ENCODE measurements around the gene CD248.
A peak's percentile ranks its signal among the peaks of the same experiment; 100 is the strongest.

The CD248 gene

DNA sequence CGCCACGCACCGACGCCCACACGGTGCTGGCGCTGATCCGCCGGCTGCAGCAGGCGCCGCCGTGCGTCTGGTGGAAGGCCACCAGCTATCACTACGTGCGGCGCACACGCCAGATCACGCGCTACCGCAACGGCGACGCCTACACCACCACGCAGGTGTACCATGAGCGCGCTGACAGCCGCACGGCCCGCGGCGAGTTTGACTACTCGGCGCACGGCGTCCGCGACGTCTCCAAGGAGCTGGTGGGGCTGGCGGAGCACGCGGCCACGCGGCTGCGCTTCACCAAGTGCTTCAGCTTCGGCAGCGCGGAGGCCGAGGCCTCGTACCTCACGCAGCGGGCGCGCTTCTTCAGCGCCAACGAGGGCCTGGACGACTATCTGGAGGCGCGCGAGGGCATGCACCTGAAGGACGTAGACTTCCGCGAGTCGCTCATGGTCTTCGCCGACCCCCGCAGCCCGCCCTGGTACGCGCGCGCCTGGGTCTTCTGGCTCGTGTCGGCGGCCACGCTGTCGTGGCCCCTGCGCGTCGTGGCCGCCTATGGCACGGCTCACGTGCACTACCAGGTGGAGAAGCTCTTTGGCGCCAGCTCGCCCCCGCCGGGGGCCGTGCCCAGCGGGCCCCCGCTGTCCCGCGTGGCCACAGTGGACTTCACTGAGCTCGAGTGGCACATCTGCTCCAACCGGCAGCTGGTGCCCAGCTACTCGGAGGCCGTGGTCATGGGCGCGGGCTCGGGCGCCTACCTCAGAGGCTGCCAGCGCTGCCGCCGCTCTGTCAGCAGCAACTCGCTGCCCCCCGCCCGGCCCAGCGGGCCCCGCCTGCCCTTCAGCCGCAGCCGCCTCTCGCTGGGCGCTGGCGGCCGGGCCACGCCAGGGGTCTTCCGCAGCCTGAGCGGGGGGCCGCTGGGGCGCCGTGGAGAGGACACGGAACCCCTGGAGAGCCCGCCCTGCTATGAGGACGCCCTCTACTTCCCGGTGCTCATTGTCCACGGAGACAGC is 21.9 kb downstream of the CD248 start:
- peaks cover 19% of the 10 kb centered on the region for H3K27me3 Mint-ChIP-seq
- H3K9me3 Mint-ChIP-seq, result no peaks in the 10 kb centered on the region
- no peak overlapping the region for H3K27ac Mint-ChIP-seq
- no peaks in the 10 kb centered on the region for H3K36me3 Mint-ChIP-seq (ENCODE audit: low read depth)
- DNase-seq (no peak), ATAC-seq (no peak)
- peaks cover 16% of the 10 kb centered on the region for H3K4me1 Mint-ChIP-seq
- H3K4me3 Mint-ChIP-seq, result no peak overlapping the region

DNA sequence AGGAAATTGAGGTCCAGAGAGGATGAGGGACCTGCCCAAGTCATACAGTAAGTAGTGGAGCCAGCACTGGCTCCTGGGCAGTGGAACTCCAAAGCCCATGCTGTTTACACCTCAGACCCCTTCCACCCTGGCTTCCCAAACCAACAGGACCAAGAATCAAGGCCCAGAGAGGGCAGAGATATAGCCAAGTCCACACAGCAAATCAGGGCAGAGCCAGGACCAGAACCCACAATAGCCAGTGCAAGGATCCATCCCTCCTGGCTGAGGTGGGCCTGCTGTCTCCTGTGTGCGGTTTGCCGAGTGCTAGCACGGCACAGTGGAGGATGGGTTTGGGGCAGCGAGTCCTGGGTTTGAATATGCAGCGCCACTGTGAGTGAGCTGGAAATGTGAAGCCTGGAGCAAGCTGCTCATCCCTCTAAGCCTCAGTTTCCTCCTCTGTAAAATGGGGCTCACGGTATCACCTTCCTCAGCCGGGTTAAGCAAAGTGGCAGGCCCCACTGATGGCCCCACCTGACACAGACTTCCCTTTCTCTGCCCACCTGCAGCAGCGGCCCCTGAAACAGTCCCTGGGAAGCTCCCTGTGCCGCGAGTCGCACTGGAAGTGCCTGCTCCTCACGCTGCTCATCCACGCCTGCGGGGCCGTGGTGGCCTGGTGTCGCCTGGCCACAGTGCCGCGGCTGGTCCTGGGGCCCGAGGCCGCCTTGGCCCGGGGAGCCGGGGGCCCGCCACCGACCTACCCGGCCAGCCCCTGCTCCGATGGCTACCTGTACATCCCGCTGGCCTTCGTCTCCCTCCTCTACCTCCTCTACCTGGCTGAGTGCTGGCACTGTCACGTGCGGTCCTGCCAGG is 22.8 kb downstream of the CD248 start:
- DNase-seq, result no peak
- H3K4me1 Mint-ChIP-seq, result peaks cover 25% of the 10 kb centered on the region

DNA sequence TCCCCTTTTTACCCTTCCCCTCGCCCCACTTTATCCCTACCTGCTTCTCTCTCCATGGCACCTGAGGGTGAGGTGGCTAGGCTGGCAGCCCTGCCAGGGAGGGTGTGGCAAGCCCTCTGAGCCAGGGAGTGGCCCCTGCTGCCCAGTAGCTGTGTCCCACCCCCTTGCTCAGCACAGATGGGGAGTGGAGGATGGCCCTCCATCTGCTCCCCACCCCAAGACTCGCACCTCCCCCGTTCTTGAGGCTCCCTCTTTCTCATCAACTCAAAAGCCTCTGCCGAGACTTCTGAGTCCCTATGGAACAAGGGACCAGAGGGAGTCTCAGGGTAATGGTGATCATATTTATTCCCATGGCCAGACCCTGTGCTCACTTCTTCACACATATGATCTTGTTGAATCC is 23.5 kb downstream of the CD248 start:
- H3K4me3 Mint-ChIP-seq, result no peak overlapping the region
- H3K27me3 Mint-ChIP-seq, result peaks cover 19% of the 10 kb centered on the region
- no peaks in the 10 kb centered on the region for H3K36me3 Mint-ChIP-seq (ENCODE audit: low read depth)
- no peak for DNase-seq
- peaks cover 26% of the 10 kb centered on the region for H3K4me1 Mint-ChIP-seq
- no peaks in the 10 kb centered on the region for H3K9me3 Mint-ChIP-seq
- ATAC-seq, result no peak
- H3K27ac Mint-ChIP-seq, result no peak overlapping the region

More for the DNA sequence above, 22.8 kb downstream of the CD248 start:
- no peak for ATAC-seq
- Mint-ChIP-seq H3K9me3 (no peaks in the 10 kb centered on the region), H3K27me3 (peaks cover 19% of the 10 kb centered on the region), H3K36me3 (ENCODE audit: low read depth) (no peaks in the 10 kb centered on the region), H3K27ac (no peak overlapping the region), H3K4me3 (no peak overlapping the region)

DNA sequence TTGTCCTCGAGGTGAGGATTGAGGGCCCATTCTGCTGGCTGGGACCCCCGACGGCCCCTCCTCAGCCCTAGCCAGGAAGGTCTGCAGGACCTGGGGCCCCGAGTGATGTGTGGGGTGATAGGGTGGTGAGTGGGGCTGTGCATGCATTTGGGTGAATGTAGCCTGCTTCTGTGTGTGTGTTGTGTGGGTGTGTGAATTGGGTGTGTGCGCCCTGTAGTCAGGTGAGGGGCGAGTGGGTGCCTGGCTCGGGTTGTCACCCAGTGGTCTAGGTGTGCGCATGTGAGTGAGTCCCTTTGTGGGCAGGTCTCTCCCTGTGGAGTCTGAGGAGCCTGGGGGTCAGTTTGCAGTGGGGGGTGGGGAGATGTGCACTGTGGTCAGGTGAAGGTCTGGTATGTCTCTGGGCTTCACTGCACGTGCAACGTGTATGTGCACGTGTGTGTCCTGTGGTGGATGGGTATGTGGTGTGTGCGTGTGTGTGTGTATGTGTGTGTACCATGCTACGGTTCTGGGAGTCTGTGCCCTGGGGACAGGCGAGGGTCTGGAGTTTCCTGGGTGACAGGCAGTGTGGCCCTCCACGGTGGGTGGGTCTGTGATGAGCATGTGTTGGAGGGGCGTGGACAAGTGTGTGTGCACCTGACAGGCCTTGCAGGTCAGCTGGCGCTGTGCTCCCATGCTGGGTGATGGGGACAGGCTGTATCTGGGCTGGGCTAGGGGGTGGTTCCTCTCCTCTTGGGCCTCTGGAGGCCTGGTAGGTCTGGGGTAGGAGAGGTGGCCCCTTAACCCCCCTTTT is 24.1 kb downstream of the CD248 start:
- Mint-ChIP-seq H3K27me3 (peaks cover 19% of the 10 kb centered on the region), H3K4me1 (peaks cover 30% of the 10 kb centered on the region), H3K4me3 (peak overlapping the region; percentile 9), H3K9me3 (no peaks in the 10 kb centered on the region), H3K27ac (peak overlapping the region; percentile 12), H3K36me3 (ENCODE audit: low read depth) (no peaks in the 10 kb centered on the region)
- DNase-seq (no peak), ATAC-seq (no peak)

DNA sequence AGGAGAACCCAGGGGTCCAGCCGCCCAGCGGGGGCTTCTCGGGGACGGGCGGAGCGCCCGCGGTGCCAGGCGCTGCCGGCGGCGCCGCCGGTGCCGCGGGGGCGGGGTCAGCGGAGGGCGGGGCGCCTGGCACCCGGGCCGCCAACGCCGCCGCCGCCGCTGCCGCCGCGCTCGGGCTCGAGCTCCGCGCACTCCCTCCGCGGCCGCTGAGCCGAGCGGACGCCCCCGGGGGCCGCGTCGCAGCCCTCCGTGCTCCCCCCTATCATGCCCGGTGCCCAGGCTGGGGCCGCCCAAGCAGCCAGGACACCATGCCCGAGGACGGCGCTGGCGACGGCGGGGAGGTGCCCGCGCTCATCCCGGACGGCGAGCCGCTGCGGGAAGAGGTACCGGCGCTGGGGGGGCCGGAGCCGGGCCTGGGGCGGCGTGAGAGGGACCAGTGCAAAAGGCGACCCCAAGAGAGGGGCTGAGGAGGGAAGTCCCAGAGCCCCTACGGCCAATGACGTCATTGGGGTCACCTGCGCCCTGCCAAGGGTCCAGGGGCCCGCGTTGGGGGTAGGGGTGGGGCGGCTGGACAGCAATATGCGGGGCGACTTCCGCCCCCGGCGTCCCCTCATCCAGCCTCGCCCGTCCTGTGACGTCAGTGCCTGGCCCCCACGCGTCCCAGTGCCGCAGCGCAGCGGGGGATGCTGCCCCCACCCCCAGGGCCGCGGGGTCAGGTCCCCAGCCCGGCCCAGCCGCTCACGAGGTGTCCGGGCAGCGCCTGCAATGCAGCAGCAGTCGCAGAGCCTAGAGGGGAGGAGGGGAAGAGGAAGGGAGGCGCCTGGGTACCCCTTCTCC is 24.9 kb downstream of the CD248 start, which contains the start of gene TMEM151A:
TMEM151A (plus strand) TSS at position 189 of the 837 bp plus-strand sequence; CDS start at position 309, 120 bp downstream.
- ATAC-seq (no peak), DNase-seq (no peak)
- Mint-ChIP-seq H3K27me3 (peaks cover 19% of the 10 kb centered on the region), H3K9me3 (no peaks in the 10 kb centered on the region), H3K27ac (peak within 1 kb of the TSS; percentile 12), H3K4me1 (peaks cover 36% of the 10 kb centered on the region), H3K4me3 (peak within 1 kb of the TSS; percentile 94), H3K36me3 (ENCODE audit: low read depth) (no peaks in the 10 kb centered on the region)

DNA sequence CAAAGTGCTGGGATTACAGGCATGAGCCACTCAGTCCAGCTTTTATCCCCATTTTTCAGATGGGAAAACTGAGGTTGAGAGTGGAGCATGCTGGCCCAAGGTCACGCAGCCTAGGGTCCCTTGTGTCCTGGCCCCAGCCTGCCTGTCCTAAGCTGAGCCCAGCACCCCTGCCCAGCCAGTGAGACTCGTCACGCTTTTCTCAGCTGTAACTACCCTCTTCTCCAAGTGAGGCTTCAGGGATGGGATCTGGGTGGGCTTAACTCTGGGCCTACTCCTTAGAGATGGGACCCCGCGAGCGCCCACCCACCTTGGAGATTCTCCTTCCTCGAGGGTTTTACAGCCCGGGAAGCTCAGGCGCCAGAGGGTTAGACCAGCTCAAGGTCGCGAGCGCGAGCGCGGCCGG is 25.5 kb downstream of the CD248 start:
- peaks cover 39% of the 10 kb centered on the region for H3K4me1 Mint-ChIP-seq
- H3K27ac Mint-ChIP-seq, result no peak overlapping the region
- no peaks in the 10 kb centered on the region for H3K9me3 Mint-ChIP-seq
- H3K27me3 Mint-ChIP-seq, result peaks cover 19% of the 10 kb centered on the region
- no peak for DNase-seq
- no peaks in the 10 kb centered on the region for H3K36me3 Mint-ChIP-seq (ENCODE audit: low read depth)
- peak overlapping the region; percentile 94 for H3K4me3 Mint-ChIP-seq
- ATAC-seq, result no peak

DNA sequence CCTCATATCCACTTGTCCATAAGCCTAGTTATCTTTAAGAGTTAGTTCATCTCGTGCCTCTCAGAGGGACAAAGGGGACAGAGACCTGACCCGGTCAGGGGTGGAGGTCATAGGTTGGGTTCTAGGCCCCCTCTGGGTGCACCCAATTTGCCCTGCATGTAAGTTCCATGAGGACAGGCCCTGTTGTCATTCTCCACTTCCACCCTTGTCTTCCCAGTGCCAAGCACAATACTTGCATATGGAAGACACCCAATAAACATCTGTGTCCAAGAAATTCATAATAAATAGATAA is 26.6 kb downstream of the CD248 start:
- ATAC-seq (no peak), DNase-seq (no peak)
- H3K9me3 Mint-ChIP-seq, result no peaks in the 10 kb centered on the region
- peaks cover 39% of the 10 kb centered on the region for H3K4me1 Mint-ChIP-seq
- no peak overlapping the region for H3K27ac Mint-ChIP-seq
- peaks cover 19% of the 10 kb centered on the region for H3K27me3 Mint-ChIP-seq
- H3K36me3 Mint-ChIP-seq (ENCODE audit: low read depth), result no peaks in the 10 kb centered on the region
- peak overlapping the region; percentile 94 for H3K4me3 Mint-ChIP-seq

DNA sequence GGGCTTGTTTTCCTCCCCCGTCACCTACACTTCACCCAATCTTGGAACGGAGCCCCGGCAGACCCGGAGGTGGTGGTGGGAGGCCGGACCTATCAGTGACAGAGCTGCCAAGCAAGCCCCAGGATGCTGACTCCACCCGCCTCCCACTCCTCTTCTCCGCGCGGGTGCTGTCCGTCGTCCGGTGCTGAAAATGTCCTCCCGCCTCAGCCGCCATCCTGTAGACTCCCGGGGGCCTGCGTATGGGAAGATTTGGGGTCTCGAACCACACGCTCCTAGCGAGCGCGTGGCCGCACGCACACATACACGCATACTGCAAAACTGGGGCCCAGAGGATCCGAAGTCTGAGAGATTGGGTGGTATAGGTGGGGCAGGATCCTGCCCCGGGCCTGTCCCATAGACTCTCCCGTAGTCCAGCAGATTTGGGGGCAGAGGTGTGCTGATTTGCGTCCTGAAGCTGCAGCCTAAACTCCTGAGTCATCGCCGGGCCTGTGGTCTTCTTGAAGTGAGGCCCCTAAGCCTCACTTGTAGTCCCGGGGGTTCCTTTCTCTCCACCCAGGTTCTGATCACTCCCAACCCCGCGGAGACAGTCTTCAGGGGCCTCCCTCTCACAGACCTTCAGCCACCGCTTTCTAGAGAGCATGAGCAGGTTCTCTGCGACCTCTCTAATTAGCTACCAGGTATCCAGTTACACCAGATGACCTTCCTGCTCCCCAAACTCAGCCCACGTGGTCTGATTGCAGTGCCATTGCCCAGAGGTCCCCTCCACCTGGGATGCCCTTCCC is 27.1 kb downstream of the CD248 start:
- no peaks in the 10 kb centered on the region for H3K9me3 Mint-ChIP-seq
- peak; percentile 71 for ATAC-seq
- H3K36me3 Mint-ChIP-seq (ENCODE audit: low read depth), result no peaks in the 10 kb centered on the region
- peak overlapping the region; percentile 94 for H3K27ac Mint-ChIP-seq
- H3K27me3 Mint-ChIP-seq, result peaks cover 19% of the 10 kb centered on the region
- DNase-seq, result peak; percentile 86
- H3K4me1 Mint-ChIP-seq, result peaks cover 39% of the 10 kb centered on the region
- H3K4me3 Mint-ChIP-seq, result peak overlapping the region; percentile 94

DNA sequence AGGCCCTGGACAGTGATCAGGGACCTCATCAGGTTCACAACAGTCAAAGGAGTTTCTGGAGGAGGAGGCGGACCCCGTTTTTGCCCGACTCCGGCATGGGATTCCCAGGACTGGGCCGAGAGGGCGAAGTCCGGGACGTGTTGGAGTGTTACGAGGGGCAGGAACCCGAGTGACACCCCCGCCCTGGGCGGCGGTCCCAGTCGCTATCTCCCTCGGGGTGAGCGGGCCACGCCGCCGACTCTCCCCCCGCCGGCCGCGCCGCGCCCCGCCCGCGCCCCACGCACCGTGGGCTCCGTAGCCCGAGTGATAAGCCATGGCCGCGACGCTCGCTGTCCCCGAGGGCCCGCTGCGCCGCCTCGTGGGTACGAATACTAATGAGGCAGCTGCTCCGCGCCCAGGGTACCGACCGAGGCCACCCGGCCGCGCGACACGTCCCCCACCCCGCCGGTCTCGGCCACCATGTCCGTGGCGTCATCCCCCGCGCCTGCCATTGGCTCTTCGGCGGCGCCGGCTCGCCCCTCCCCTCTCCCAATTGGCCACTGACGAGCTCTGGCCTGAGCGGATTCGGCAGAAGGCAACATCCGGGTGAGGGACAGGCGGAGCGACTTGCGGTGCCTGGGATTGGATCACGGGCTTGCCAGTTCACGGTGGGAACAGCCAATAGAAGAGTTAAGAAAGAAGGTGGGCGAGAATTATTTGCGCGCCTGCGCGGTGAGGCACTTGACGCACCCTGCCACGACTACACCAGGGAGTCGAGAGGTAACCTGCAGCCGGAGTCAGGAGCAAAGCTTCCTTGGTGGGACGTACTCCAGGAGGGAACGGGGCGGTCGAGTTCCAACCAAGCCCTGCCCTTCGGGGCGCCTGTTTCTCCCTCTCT is 27.9 kb downstream of the CD248 start, which contains the start of gene YIF1A:
YIF1A (minus strand) TSS at position 473 of the 877 bp plus-strand sequence; CDS start at position 315, 158 bp downstream.
- ATAC-seq, result peak; percentile 96
- Mint-ChIP-seq H3K4me1 (peaks cover 39% of the 10 kb centered on the region), H3K4me3 (peak within 1 kb of the TSS; percentile 94), H3K9me3 (no peaks in the 10 kb centered on the region), H3K27me3 (peaks cover 19% of the 10 kb centered on the region), H3K27ac (peak within 1 kb of the TSS; percentile 94), H3K36me3 (ENCODE audit: low read depth) (no peaks in the 10 kb centered on the region)
- DNase-seq, result peak; percentile 97

DNA sequence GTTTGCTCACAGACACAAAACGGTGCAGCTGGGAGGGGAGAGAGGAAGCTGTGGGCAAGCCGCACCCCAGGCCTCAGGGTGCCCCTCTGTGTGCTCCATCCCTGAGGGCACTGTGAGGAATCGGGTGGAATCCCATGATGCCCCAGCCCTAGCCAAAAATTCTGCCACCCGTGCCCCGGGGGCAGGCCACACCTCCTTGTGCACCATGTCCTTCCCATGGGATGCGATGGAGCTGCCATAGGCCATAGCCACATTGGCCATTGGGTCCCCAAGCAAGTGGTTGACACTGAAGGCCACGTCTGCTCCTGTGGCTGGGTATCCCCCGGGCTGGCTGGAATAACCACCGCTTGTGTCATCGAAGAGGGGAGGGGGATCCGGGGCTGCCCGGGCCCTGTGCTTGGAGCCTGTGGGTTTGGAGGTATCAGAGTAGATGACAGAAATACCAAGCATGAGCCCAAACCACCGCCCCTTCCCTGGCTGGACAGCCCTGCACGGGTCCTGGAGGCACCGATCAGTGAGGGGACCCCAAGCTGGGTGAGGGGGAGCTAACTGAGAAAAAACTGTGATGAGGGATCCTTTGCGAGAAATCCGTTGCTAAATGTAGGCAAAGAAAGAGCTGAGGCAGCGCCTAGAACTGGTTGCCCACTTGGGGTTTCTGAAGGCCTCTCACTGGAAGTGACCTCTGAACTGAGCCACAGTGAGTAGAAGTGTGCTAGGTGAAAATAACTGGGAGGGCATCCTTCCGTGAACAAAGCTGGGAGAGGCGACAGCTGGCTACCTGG is 28.8 kb downstream of the CD248 start:
- H3K36me3 Mint-ChIP-seq (ENCODE audit: low read depth), result no peaks in the 10 kb centered on the region
- peaks cover 13% of the 10 kb centered on the region for H3K27me3 Mint-ChIP-seq
- no peak for ATAC-seq
- H3K27ac Mint-ChIP-seq, result peak overlapping the region; percentile 90
- H3K9me3 Mint-ChIP-seq, result no peaks in the 10 kb centered on the region
- DNase-seq, result no peak
- peaks cover 42% of the 10 kb centered on the region for H3K4me1 Mint-ChIP-seq
- peak overlapping the region; percentile 94 for H3K4me3 Mint-ChIP-seq

DNA sequence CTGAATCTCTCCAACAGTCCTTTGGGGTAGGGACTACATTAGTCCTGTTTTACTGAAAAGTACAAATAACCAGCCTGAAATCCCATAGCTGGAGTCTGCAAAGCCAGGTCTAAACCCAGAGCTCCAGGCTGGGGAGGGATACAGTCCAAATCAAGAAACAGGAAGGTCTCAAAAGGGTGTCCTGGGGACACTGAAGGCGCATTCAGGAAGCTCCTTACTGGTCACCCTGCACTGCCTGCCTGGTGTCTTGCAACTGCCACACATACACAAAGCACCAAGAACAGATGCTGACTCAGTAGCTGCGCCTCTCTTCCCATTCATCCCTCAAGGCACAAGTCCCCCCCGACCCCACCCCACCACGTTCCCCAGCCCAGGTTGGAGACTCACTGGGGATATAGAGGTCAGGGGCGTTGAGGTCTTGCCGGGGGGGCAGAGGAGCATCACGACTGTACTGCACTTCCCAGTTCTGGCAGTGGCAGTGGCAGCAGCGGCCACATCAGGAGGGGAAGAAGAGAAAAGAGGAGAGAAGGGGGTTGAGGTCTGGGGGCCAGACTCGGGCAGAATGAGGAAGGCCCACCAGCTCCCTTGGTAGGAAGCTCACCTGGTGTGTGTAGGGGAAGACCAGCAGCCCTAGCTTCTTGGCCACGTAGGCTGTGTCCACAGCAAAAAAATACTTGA is 29.5 kb downstream of the CD248 start:
- H3K4me1 Mint-ChIP-seq, result peaks cover 43% of the 10 kb centered on the region
- no peak for DNase-seq
- H3K9me3 Mint-ChIP-seq, result no peaks in the 10 kb centered on the region
- ATAC-seq, result no peak
- H3K27ac Mint-ChIP-seq, result no peak overlapping the region
- H3K27me3 Mint-ChIP-seq, result peaks cover 7% of the 10 kb centered on the region
- peak overlapping the region; percentile 94 for H3K4me3 Mint-ChIP-seq
- H3K36me3 Mint-ChIP-seq (ENCODE audit: low read depth), result no peaks in the 10 kb centered on the region
